ENCODE measurements around the gene TAP1. TPM values are rescaled to one million over a fixed set of nuclear protein-coding genes. Genes with fewer than 3 reads are reported as not detected.
A peak's percentile ranks its signal among the peaks of the same experiment; 100 is the strongest.

TAP1 gene
- total RNA-seq, 4 donors from 2014 or later: 24.6 to 41.8 (median 26.5) TPM

GRCh38 chr6:32836873-32837272, 16.6 kb downstream of the TAP1 start:
- Histone ChIP-seq H3K27ac (peak overlapping the region in 1 of 4 donors; percentile 97), H3K4me3 (no peak overlapping the region), H3K36me3 (peaks cover 0 to 49% of the 10 kb centered on the region in 2 donors)

GRCh38 chr6:32835167-32835893, 18.2 kb downstream of the TAP1 start:
- no peak overlapping the region for H3K4me3 ChIP-seq
- peaks cover 0 to 18% (median 8%) of the 10 kb centered on the region in 3 donors for H3K4me1 ChIP-seq
- no peaks in the 10 kb centered on the region for H3K9me3 ChIP-seq
- 91 to 100% methylated on average over 2 to 9 of the region's 16 CpGs for WGBS, 2 donors (ENCODE audit: low coverage in 1 of 2)
- H3K27ac ChIP-seq: no peak overlapping the region
- no peak for ATAC-seq
- no peaks in the 10 kb centered on the region for H3K27me3 ChIP-seq
- H3K36me3 ChIP-seq: peaks cover 0 to 49% of the 10 kb centered on the region in 2 donors
- no peak for TF ChIP-seq EP300 (IDR thresholded peaks at IDR 0.05)
- TF ChIP-seq POLR2AphosphoS5 (IDR thresholded peaks at IDR 0.05): no peak
- no peak for TF ChIP-seq CTCF (IDR thresholded peaks at IDR 0.05)
- TF ChIP-seq POLR2A (IDR thresholded peaks at IDR 0.05): no peak

More at GRCh38 chr6:32836873-32837272, 16.6 kb downstream of the TAP1 start:
- peaks cover 0 to 20% (median 8%) of the 10 kb centered on the region in 3 donors for H3K4me1 ChIP-seq
- no peak for TF ChIP-seq POLR2AphosphoS5 (IDR thresholded peaks at IDR 0.05)
- H3K9me3 ChIP-seq: no peaks in the 10 kb centered on the region
- ATAC-seq: no peak
- H3K27me3 ChIP-seq: no peaks in the 10 kb centered on the region
- WGBS, 2 donors (ENCODE audit: low coverage in 1 of 2): 82% methylated on average over 2 of the region's 2 CpGs; no CpG with 5 or more reads in 1 of the 2 donors

- Histone ChIP-seq H3K27ac (no peak overlapping the region), H3K27me3 (no peaks in the 10 kb centered on the region), H3K4me1 (peaks cover 0 to 9% (median 8%) of the 10 kb centered on the region in 3 donors), H3K36me3 (peaks cover 0 to 63% of the 10 kb centered on the region in 2 donors), H3K4me3 (no peak overlapping the region), H3K9me3 (no peaks in the 10 kb centered on the region)
- no peak for TF ChIP-seq EP300 (IDR thresholded peaks at IDR 0.05)
- TF ChIP-seq CTCF (IDR thresholded peaks at IDR 0.05): no peak
- no peak for TF ChIP-seq POLR2A (IDR thresholded peaks at IDR 0.05)
- TF ChIP-seq POLR2AphosphoS5 (IDR thresholded peaks at IDR 0.05): no peak
- ATAC-seq: no peak
- 82 to 84% methylated on average over 4 to 5 of the region's 5 CpGs for WGBS, 2 donors (ENCODE audit: low coverage in 1 of 2)
These were observed 19.8 kb downstream of the TAP1 start for GRCh38 chr6:32833664-32834063.

GRCh38 chr6:32832535-32832934, 21.0 kb downstream of the TAP1 start:
- peaks cover 0 to 66% of the 10 kb centered on the region in 2 donors for H3K36me3 ChIP-seq
- no peak for ATAC-seq
- no peak overlapping the region for H3K27ac ChIP-seq
- no peak for TF ChIP-seq POLR2AphosphoS5 (IDR thresholded peaks at IDR 0.05)
- TF ChIP-seq POLR2A (IDR thresholded peaks at IDR 0.05): no peak
- TF ChIP-seq EP300 (IDR thresholded peaks at IDR 0.05): no peak
- TF ChIP-seq CTCF (IDR thresholded peaks at IDR 0.05): no peak
- 75 to 84% methylated on average over 4 to 10 of the region's 13 CpGs for WGBS, 2 donors (ENCODE audit: low coverage in 1 of 2)
- H3K27me3 ChIP-seq: no peaks in the 10 kb centered on the region
- peaks cover 0 to 4% (median 4%) of the 10 kb centered on the region in 3 donors for H3K4me1 ChIP-seq
- no peak overlapping the region for H3K4me3 ChIP-seq
- no peaks in the 10 kb centered on the region for H3K9me3 ChIP-seq

- no peaks in the 10 kb centered on the region for H3K4me1 ChIP-seq
- no peak for ATAC-seq
- H3K36me3 ChIP-seq: peaks cover 0 to 64% of the 10 kb centered on the region in 2 donors
- H3K27me3 ChIP-seq: no peaks in the 10 kb centered on the region
- TF ChIP-seq POLR2A (IDR thresholded peaks at IDR 0.05) (no peak), EP300 (IDR thresholded peaks at IDR 0.05) (no peak)
- H3K4me3 ChIP-seq: no peak overlapping the region
- no peak overlapping the region for H3K27ac ChIP-seq
- 68 to 74% methylated on average over 3 to 5 of the region's 5 CpGs for WGBS, 2 donors (ENCODE audit: low coverage in 1 of 2)
- H3K9me3 ChIP-seq: no peaks in the 10 kb centered on the region
These were observed 22.6 kb downstream of the TAP1 start for GRCh38 chr6:32830936-32831335.

GRCh38 chr6:32830017-32830416, 23.5 kb downstream of the TAP1 start:
- Histone ChIP-seq H3K9me3 (no peaks in the 10 kb centered on the region), H3K27ac (no peak overlapping the region), H3K27me3 (no peaks in the 10 kb centered on the region), H3K4me3 (no peak overlapping the region), H3K36me3 (peaks cover 0 to 55% of the 10 kb centered on the region in 2 donors), H3K4me1 (no peaks in the 10 kb centered on the region)
- no peak for ATAC-seq
- no peak for TF ChIP-seq CTCF (IDR thresholded peaks at IDR 0.05)
- WGBS, 2 donors (ENCODE audit: low coverage in 1 of 2): 90% methylated on average over 2 of the region's 5 CpGs; no CpG with 5 or more reads in 1 of the 2 donors
